Peyer's patch (tissue), 4 donors: ENCODE results near the gene POLR1A. TPM values are rescaled to one million over a fixed set of nuclear protein-coding genes. Genes with fewer than 3 reads are reported as not detected.
A peak's percentile ranks its signal among the peaks of the same experiment; 100 is the strongest.

Source experiments
- DNase-seq, 3 donors: peaks; one replicate each; pipeline ENCODE4 v3.0.0-alpha.2; 2017 to 2019
- H3K27ac ChIP-seq, 4 donors: fragments of 200-600 bp; sonication (generic); one replicate each; pipeline ENCODE4 v1.5.1; 2016 to 2019
- H3K27me3 ChIP-seq, 2 donors: fragments of 200-600 bp; sonication (generic); one replicate each; pipeline ENCODE4 v1.5.1; 2019
- H3K36me3 ChIP-seq, 3 donors: fragments of 200-600 bp; sonication (generic); one replicate each; pipeline ENCODE4 v1.5.1; 2016 to 2019
- H3K4me1 ChIP-seq, 4 donors: fragments of 200-600 bp; sonication (generic); one replicate each; pipeline ENCODE4 v1.5.1; 2016 to 2019
- H3K4me3 ChIP-seq, 4 donors: fragments of 200-600 bp; sonication (generic); 1 replicate in 3 of 4; 2 replicates in 1 of 4; pipeline ENCODE4 v1.5.1; 2016 to 2019; ENCODE audit warnings: mild to moderate bottlenecking in 1 of 4
- H3K9me3 ChIP-seq, 4 donors: fragments of 200-600 bp; sonication (generic); one replicate each; pipeline ENCODE4 v1.5.1; 2016 to 2019; ENCODE audit warnings: mild to moderate bottlenecking in 1 of 4
- POLR2A ChIP-seq, 2 donors: fragments of 450-650 bp; IDR thresholded peaks; one replicate each; pipeline ENCODE4 v1.5.1; 2017; ENCODE audit warnings: antibody characterized with exemption in 2 of 2, mild to moderate bottlenecking in 2 of 2, moderate library complexity in 2 of 2
- total RNA-seq, 4 donors: library from RNA; depleted of rRNA; stranded (reverse); fragments of >200 nt; gene quantifications; one replicate each; pipeline ENCODE4 v1.1.0, GENCODE V29; 2016
- TF ChIP-seq, protein P1 (sequence below), 6 experiments: fragments of 450-650 bp in 4 of 6; fragments of 200-600 bp in 2 of 6; sonication (generic) in 1 of 6; IDR thresholded peaks; one replicate each; pipeline ENCODE4 v1.5.1; 2017 to 2019; ENCODE audit warnings: antibody characterized with exemption in 6 of 6, mild to moderate bottlenecking in 3 of 6, moderate library complexity in 1 of 6

The POLR1A gene
- total RNA-seq, 4 donors from 2014 or later: 9.1 to 27.2 (median 15.4) TPM

DNA sequence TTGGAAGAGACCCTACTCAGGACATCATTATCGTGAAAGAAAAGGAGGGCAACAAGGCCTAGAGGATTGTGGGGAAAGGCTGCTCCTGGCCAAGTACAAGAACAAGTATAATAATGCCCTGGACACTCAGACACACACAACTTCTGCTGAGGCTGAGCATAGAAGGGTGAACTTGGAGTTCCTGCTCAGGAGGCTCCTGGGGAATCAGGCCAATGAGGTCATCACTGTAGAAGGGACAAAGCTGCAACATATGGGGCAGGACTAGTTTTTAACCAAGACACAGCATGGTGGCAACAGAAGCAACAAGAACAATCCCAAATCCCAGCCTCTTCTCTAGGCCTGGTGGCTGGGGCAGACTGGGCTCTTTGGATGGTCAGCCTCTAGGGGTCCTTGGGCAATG lies 102.6 kb downstream of the POLR1A start:
- Histone ChIP-seq H3K9me3 (peaks cover 0 to 8% (median 0%) of the 10 kb centered on the region in 4 donors), H3K36me3 (no peaks in the 10 kb centered on the region), H3K27me3 (no peaks in the 10 kb centered on the region), H3K4me3 (no peak overlapping the region), H3K4me1 (peaks cover 0 to 16% (median 12%) of the 10 kb centered on the region in 4 donors), H3K27ac (no peak overlapping the region)
- no peak for DNase-seq
- no peak for TF ChIP-seq POLR2A (IDR thresholded peaks at IDR 0.05)
- TF ChIP-seq, protein P1, sequence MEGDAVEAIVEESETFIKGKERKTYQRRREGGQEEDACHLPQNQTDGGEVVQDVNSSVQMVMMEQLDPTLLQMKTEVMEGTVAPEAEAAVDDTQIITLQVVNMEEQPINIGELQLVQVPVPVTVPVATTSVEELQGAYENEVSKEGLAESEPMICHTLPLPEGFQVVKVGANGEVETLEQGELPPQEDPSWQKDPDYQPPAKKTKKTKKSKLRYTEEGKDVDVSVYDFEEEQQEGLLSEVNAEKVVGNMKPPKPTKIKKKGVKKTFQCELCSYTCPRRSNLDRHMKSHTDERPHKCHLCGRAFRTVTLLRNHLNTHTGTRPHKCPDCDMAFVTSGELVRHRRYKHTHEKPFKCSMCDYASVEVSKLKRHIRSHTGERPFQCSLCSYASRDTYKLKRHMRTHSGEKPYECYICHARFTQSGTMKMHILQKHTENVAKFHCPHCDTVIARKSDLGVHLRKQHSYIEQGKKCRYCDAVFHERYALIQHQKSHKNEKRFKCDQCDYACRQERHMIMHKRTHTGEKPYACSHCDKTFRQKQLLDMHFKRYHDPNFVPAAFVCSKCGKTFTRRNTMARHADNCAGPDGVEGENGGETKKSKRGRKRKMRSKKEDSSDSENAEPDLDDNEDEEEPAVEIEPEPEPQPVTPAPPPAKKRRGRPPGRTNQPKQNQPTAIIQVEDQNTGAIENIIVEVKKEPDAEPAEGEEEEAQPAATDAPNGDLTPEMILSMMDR (IDR thresholded peaks at IDR 0.05): no peak

GRCh38 chr2:86002375-86002774 lies 103.3 kb downstream of the POLR1A start:
- no peak for DNase-seq
- no peaks in the 10 kb centered on the region for H3K27me3 ChIP-seq

DNA sequence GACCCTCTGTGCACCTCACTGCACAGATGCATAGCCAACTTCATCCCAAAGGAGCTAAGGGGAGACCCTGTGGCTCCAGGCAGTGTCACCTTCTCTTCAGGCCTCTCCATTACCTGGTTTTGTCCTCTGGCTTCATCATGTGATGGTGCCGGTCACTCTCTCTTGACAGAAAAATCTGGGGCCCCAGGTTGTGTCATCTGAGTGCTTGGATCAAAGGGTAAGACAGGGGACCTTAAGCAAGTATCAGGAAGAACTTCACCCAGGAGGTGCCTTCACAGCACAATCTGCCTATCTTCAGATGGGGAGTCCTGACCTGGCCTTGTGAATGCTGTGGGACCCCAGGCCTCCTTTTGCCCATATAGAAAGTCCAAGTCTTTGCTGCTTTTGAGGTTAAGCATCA lies 104.4 kb downstream of the POLR1A start:
- no peak for DNase-seq
- Histone ChIP-seq H3K36me3 (no peaks in the 10 kb centered on the region), H3K4me3 (no peak overlapping the region), H3K4me1 (peaks cover 0 to 32% (median 16%) of the 10 kb centered on the region in 4 donors), H3K27me3 (no peaks in the 10 kb centered on the region), H3K9me3 (peaks cover 0 to 8% (median 0%) of the 10 kb centered on the region in 4 donors), H3K27ac (no peak overlapping the region)
- TF ChIP-seq, protein P1 (IDR thresholded peaks at IDR 0.05): no peak
- TF ChIP-seq POLR2A (IDR thresholded peaks at IDR 0.05): no peak

More at GRCh38 chr2:86002375-86002774, 103.3 kb downstream of the POLR1A start:
- no peaks in the 10 kb centered on the region for H3K36me3 ChIP-seq
- H3K27ac ChIP-seq: no peak overlapping the region
- H3K4me1 ChIP-seq: peaks cover 0 to 22% (median 14%) of the 10 kb centered on the region in 4 donors
- no peak for TF ChIP-seq POLR2A (IDR thresholded peaks at IDR 0.05)
- TF ChIP-seq, protein P1 (IDR thresholded peaks at IDR 0.05): no peak
- no peak overlapping the region for H3K4me3 ChIP-seq
- peaks cover 0 to 8% (median 0%) of the 10 kb centered on the region in 4 donors for H3K9me3 ChIP-seq

- Histone ChIP-seq H3K27ac (no peak overlapping the region), H3K4me3 (no peak overlapping the region), H3K9me3 (peaks cover 0 to 5% (median 0%) of the 10 kb centered on the region in 4 donors), H3K36me3 (no peaks in the 10 kb centered on the region), H3K27me3 (no peaks in the 10 kb centered on the region), H3K4me1 (peaks cover 0 to 32% (median 16%) of the 10 kb centered on the region in 4 donors)
- TF ChIP-seq, protein P1 (IDR thresholded peaks at IDR 0.05): no peak
- TF ChIP-seq POLR2A (IDR thresholded peaks at IDR 0.05): no peak
- DNase-seq: no peak
These were observed 104.8 kb downstream of the POLR1A start for GRCh38 chr2:86000938-86001312.

GRCh38 chr2:86000131-86000937 lies 105.4 kb downstream of the POLR1A start:
- H3K27me3 ChIP-seq: no peaks in the 10 kb centered on the region
- H3K9me3 ChIP-seq: no peaks in the 10 kb centered on the region
- TF ChIP-seq POLR2A (IDR thresholded peaks at IDR 0.05): no peak
- TF ChIP-seq, protein P1 (IDR thresholded peaks at IDR 0.05): no peak
- H3K27ac ChIP-seq: peak overlapping the region in 2 of 4 donors; percentile 75 to 77
- H3K4me3 ChIP-seq: no peak overlapping the region
- peak in 1 of 3 donors; percentile 43 for DNase-seq
- peaks cover 0 to 32% (median 17%) of the 10 kb centered on the region in 4 donors for H3K4me1 ChIP-seq
- H3K36me3 ChIP-seq: no peaks in the 10 kb centered on the region
